WTC11 (cell line): Measurements from ENCODE around the gene SLC16A13. TPM values are rescaled to one million over a fixed set of nuclear protein-coding genes. Genes with fewer than 3 reads are reported as not detected.

ENCODE experiments used
- ATAC-seq: fragments of 200-7000 bp; cut with Tn5 transposase; 2 replicates; pipeline ENCODE4 v1.10.0; 2021; ENCODE audit warnings: mild to moderate bottlenecking, moderate library complexity
- Bru-seq: library from RNA; stranded (reverse); fragments of 400-500 nt; gene quantifications from one replicate; lab custom pipeline; 2021; lab: Mats Ljungman, UMichigan
- CTCF ChIA-PET: fragments of 300-600 bp; sonication (Branson Sonifier 250); formaldehyde crosslinking; loops from one replicate; lab custom pipeline; 2021; ENCODE audit warnings: antibody characterized with exemption; lab: Charles Lee
- POLR2A ChIA-PET: fragments of 350-600 bp; sonication (Branson Sonifier 250); formaldehyde crosslinking; loops from one replicate; lab custom pipeline; 2021; ENCODE audit warnings: antibody characterized with exemption; lab: Charles Lee
- DNase-seq: peaks from one replicate; pipeline ENCODE4 v3.0.0; 2021; ENCODE audit warnings: low spot score
- H3K27ac Mint-ChIP-seq: 2 replicates; pipeline ENCODE4 v1.8.0; 2021; ENCODE audit warnings: mixed read lengths
- H3K27me3 Mint-ChIP-seq: 2 replicates; pipeline ENCODE4 v1.8.0; 2021; ENCODE audit warnings: low read depth, mild to moderate bottlenecking, moderate library complexity, mixed read lengths
- H3K36me3 Mint-ChIP-seq: 2 replicates; pipeline ENCODE4 v1.8.0; 2021; ENCODE audit warnings: mixed read lengths
- H3K4me1 Mint-ChIP-seq: 2 replicates; pipeline ENCODE4 v1.8.0; 2022; ENCODE audit warnings: mixed read lengths
- H3K4me3 Mint-ChIP-seq: 2 replicates; pipeline ENCODE4 v1.8.0; 2021; ENCODE audit warnings: mild to moderate bottlenecking, moderate library complexity, mixed read lengths
- H3K9me3 Mint-ChIP-seq: 2 replicates; pipeline ENCODE4 v1.8.0; 2021; ENCODE audit warnings: mixed read lengths
- ARID4B ChIP-seq: sonication (generic); formaldehyde crosslinking; IDR thresholded peaks from 2 replicates; pipeline ENCODE4 v1.8.0; 2023; ENCODE audit warnings: missing genetic modification reagents, mild to moderate bottlenecking, borderline replicate concordance
- CBFB ChIP-seq: sonication (generic); formaldehyde crosslinking; IDR thresholded peaks from 2 replicates; pipeline ENCODE4 v1.8.1; 2022; ENCODE audit warnings: mild to moderate bottlenecking, low read depth, missing genetic modification reagents
- E2F5 ChIP-seq: sonication (generic); formaldehyde crosslinking; IDR thresholded peaks from 2 replicates; pipeline ENCODE4 v1.8.1; 2022; ENCODE audit warnings: mild to moderate bottlenecking, moderate library complexity, missing genetic modification reagents
- ELF4 ChIP-seq: sonication (generic); formaldehyde crosslinking; IDR thresholded peaks from 2 replicates; pipeline ENCODE4 v1.8.1; 2022; ENCODE audit warnings: low read depth, mild to moderate bottlenecking, moderate library complexity, missing genetic modification reagents
- ESRRA ChIP-seq: sonication (generic); formaldehyde crosslinking; IDR thresholded peaks from 2 replicates; pipeline ENCODE4 v1.8.1; 2022; ENCODE audit warnings: mild to moderate bottlenecking, missing genetic modification reagents, borderline replicate concordance
- ETV6 ChIP-seq: sonication (generic); formaldehyde crosslinking; IDR thresholded peaks from 2 replicates; pipeline ENCODE4 v1.8.1; 2022; ENCODE audit warnings: mild to moderate bottlenecking, missing genetic modification reagents
- FOXK1 ChIP-seq: sonication (generic); formaldehyde crosslinking; IDR thresholded peaks from 2 replicates; pipeline ENCODE4 v1.8.0; 2022; ENCODE audit warnings: mild to moderate bottlenecking, moderate library complexity, missing genetic modification reagents
- GABPB1 ChIP-seq: sonication (generic); formaldehyde crosslinking; IDR thresholded peaks from 2 replicates; pipeline ENCODE4 v1.8.1; 2023; ENCODE audit warnings: mild to moderate bottlenecking, missing genetic modification reagents
- IRF2 ChIP-seq: sonication (generic); formaldehyde crosslinking; IDR thresholded peaks from 2 replicates; pipeline ENCODE4 v1.8.0; 2022; ENCODE audit warnings: low read depth, missing genetic modification reagents, borderline replicate concordance
- MAX ChIP-seq: sonication (generic); formaldehyde crosslinking; IDR thresholded peaks from 2 replicates; pipeline ENCODE4 v1.8.0; 2022; ENCODE audit warnings: mild to moderate bottlenecking, missing genetic modification reagents
- MLX ChIP-seq: sonication (generic); formaldehyde crosslinking; IDR thresholded peaks from 2 replicates; pipeline ENCODE4 v1.8.1; 2023; ENCODE audit warnings: mild to moderate bottlenecking, missing genetic modification reagents, moderate library complexity
- MYBL2 ChIP-seq: sonication (generic); formaldehyde crosslinking; IDR thresholded peaks from 2 replicates; pipeline ENCODE4 v1.8.1; 2023; ENCODE audit warnings: mild to moderate bottlenecking, moderate library complexity, missing genetic modification reagents
- NR1H2 ChIP-seq: sonication (generic); formaldehyde crosslinking; IDR thresholded peaks from 2 replicates; pipeline ENCODE4 v1.9.0; 2021; ENCODE audit warnings: mild to moderate bottlenecking, moderate library complexity, missing genetic modification reagents
- NR3C1 ChIP-seq: sonication (generic); formaldehyde crosslinking; conservative IDR thresholded peaks from 2 replicates; pipeline ENCODE4 v1.8.1; 2023; ENCODE audit warnings: low read depth, mild to moderate bottlenecking, missing genetic modification reagents
- SMAD3 ChIP-seq: sonication (generic); formaldehyde crosslinking; IDR thresholded peaks from 2 replicates; pipeline ENCODE4 v1.8.0; 2022; ENCODE audit warnings: missing genetic modification reagents, mild to moderate bottlenecking, borderline replicate concordance
- SP1 ChIP-seq: sonication (generic); formaldehyde crosslinking; conservative IDR thresholded peaks from 2 replicates; pipeline ENCODE4 v1.8.1; 2022; ENCODE audit warnings: missing genetic modification reagents
- STAT6 ChIP-seq: sonication (generic); formaldehyde crosslinking; conservative IDR thresholded peaks from 2 replicates; pipeline ENCODE4 v1.8.1; 2023; ENCODE audit warnings: mild to moderate bottlenecking, low read depth, missing genetic modification reagents, moderate library complexity
- TEAD4 ChIP-seq: sonication (generic); formaldehyde crosslinking; IDR thresholded peaks from 2 replicates; pipeline ENCODE4 v1.8.0; 2022; ENCODE audit warnings: mild to moderate bottlenecking, missing genetic modification reagents
- USF1 ChIP-seq: sonication (generic); formaldehyde crosslinking; IDR thresholded peaks from 2 replicates; pipeline ENCODE4 v1.8.0; 2022; ENCODE audit warnings: mild to moderate bottlenecking, missing genetic modification reagents
- USF2 ChIP-seq: sonication (generic); formaldehyde crosslinking; IDR thresholded peaks from 2 replicates; pipeline ENCODE4 v1.8.1; 2023; ENCODE audit warnings: mild to moderate bottlenecking, missing genetic modification reagents, moderate library complexity
- ZNF138 ChIP-seq: sonication (generic); formaldehyde crosslinking; conservative IDR thresholded peaks from 2 replicates; pipeline ENCODE4 v1.8.1; 2022; ENCODE audit warnings: mild to moderate bottlenecking, moderate library complexity, missing genetic modification reagents
- ZNF232 ChIP-seq: sonication (generic); formaldehyde crosslinking; IDR thresholded peaks from 2 replicates; pipeline ENCODE4 v1.8.0; 2022; ENCODE audit warnings: mild to moderate bottlenecking, missing genetic modification reagents
- ZSCAN18 ChIP-seq: fragments of 250-450 bp; sonication (Bioruptor Pico); IDR thresholded peaks from 2 replicates; pipeline ENCODE4 v2.1.2; 2022; ENCODE audit warnings: mild to moderate bottlenecking, moderate library complexity
- long read RNA-seq, 3 experiments: library from RNA in 1 of 3; library from capped mRNA in 1 of 3; library from polyadenylated mRNA in 1 of 3; unstranded in 2 of 3; stranded (forward) in 1 of 3; transcript quantifications; one replicate each; pipeline ENCODE4 v2.0.0, GENCODE V29; 2021
- total RNA-seq: library from RNA; stranded (reverse); gene quantifications from 3 replicates; pipeline ENCODE4 v1.2.3, GENCODE V29; 2021

SLC16A13 gene
- 5.2 to 7.1 TPM (median 6.9 TPM) in 3 replicates for total RNA-seq
- percentile 61 among the genes with signal in this experiment for Bru-seq, nascent RNA
- long read RNA-seq, experiment 1, partial matches to known transcripts, result 0 of 3 reads
- long read RNA-seq, experiment 1, other reads (novel, unspliced or antisense), result 0 of 3 reads
- long read RNA-seq, experiment 2, result 0 reads
- long read RNA-seq, experiment 3, result 0 reads

- ChIA-PET CTCF (interaction anchor here (0.6 to 2.3 kb wide), 18 partner anchors 8 to 614 kb away, joined by 3 to 34 read pairs (median 5); partner anchors contain the start of gene BCL6B), POLR2A (interaction anchor here (0.7 to 1.2 kb wide), 11 partner anchors 8 to 301 kb away, joined by 3 to 10 read pairs (median 3); partner anchors contain the start of genes ACADVL, BCL6B and DLG4)
- Mint-ChIP-seq H3K4me1 (peaks cover 20% of the 10 kb centered on the region), H3K4me3 (peak within 1 kb of the TSS; percentile 94), H3K27ac (peak within 1 kb of the TSS; percentile 87; the same call in 1 of the 2 replicates), H3K9me3 (no peaks in the 10 kb centered on the region), H3K27me3 (peaks cover 20% of the 10 kb centered on the region), H3K36me3 (no peaks in the 10 kb centered on the region)
- DNase-seq (peak; percentile 94), ATAC-seq (peak; percentile 92)
- no peak for TF ChIP-seq MLX
- TF ChIP-seq ZNF138, result peak; percentile 49; the same call in 1 of the 2 replicates
- 0 out of 2 replicates have a peak, but pooled peaks have one; percentile 21 for TF ChIP-seq ETV6 (CRISPR knock-in tag)
- 0 out of 2 replicates have a peak, but pooled peaks have one; percentile 58 for TF ChIP-seq NR3C1 (CRISPR knock-in tag)
- TF ChIP-seq ZSCAN18 (CRISPR knock-in tag), result no peak
- TF ChIP-seq STAT6 (CRISPR knock-in tag), result peak; percentile 79; the same call in 1 of the 2 replicates
- TF ChIP-seq ESRRA, result peak; percentile 36; the same call in 1 of the 2 replicates
- TF ChIP-seq CBFB, result peak; percentile 81; the same call in 1 of the 2 replicates
- peak; percentile 57 for TF ChIP-seq GABPB1 (CRISPR knock-in tag)
- TF ChIP-seq NR1H2 (CRISPR knock-in tag), result no peak
- peak; percentile 55; the same call in 1 of the 2 replicates for TF ChIP-seq FOXK1
- TF ChIP-seq IRF2 (CRISPR knock-in tag), result no peak
- peak; percentile 73 for TF ChIP-seq E2F5
- TF ChIP-seq ARID4B, result no peak
- TF ChIP-seq MYBL2 (CRISPR knock-in tag), result 0 out of 2 replicates have a peak, but pooled peaks have one; percentile 38
- peak; percentile 39; the same call in 1 of the 2 replicates for TF ChIP-seq SP1 (CRISPR knock-in tag)
- peak; percentile 87 for TF ChIP-seq MAX (CRISPR knock-in tag)
- TF ChIP-seq USF1 (CRISPR knock-in tag), result peak; percentile 99
- TF ChIP-seq TEAD4, result no peak
- 0 out of 2 replicates have a peak, but pooled peaks have one; percentile 61 for TF ChIP-seq SMAD3 (CRISPR knock-in tag)
- TF ChIP-seq USF2 (CRISPR knock-in tag), result peak; percentile 99
- TF ChIP-seq ELF4 (CRISPR knock-in tag), result no peak
- 0 out of 2 replicates have a peak, but pooled peaks have one; percentile 55 for TF ChIP-seq ZNF232 (CRISPR knock-in tag)
Observed at GRCh38 chr17:7035591-7036368, at the start of gene SLC16A13. Gene SLC16A13, plus strand, starts transcription at chr17:7036015. Its CDS starts 368 bp downstream, at chr17:7036383.
